Gastroesophageal sphincter (tissue), 4 donors: ENCODE measurements around the gene CSNK1D. TPM values are rescaled to one million over a fixed set of nuclear protein-coding genes. Genes with fewer than 3 reads are reported as not detected.

ENCODE experiments used
- ATAC-seq: fragments of 150-250 bp; one replicate; pipeline ENCODE4 v1.9.1; 2016; ENCODE audit warnings: mild to moderate bottlenecking, moderate library complexity
- H3K27ac ChIP-seq, 4 donors: fragments of 200-600 bp; sonication (generic) in 3 of 4; 1 replicate in 3 of 4; 2 replicates in 1 of 4; pipeline ENCODE4 v1.5.1; 2016 to 2019
- H3K27me3 ChIP-seq: fragments of 200-600 bp; sonication (generic); one replicate; pipeline ENCODE4 v1.5.1; 2019
- H3K36me3 ChIP-seq, 2 donors: fragments of 200-600 bp; sonication (generic); one replicate each; pipeline ENCODE4 v1.5.1; 2019; ENCODE audit warnings: control low read depth in 1 of 2
- H3K4me1 ChIP-seq, 3 donors: fragments of 200-600 bp; sonication (generic); 1 replicate in 2 of 3; 2 replicates in 1 of 3; pipeline ENCODE4 v1.5.1; 2016 to 2019; ENCODE audit warnings: control low read depth in 2 of 3
- H3K4me3 ChIP-seq, 2 donors: fragments of 200-600 bp; sonication (generic); one replicate each; pipeline ENCODE4 v1.5.1; 2019; ENCODE audit warnings: mild to moderate bottlenecking in 1 of 2, moderate library complexity in 1 of 2
- H3K9me3 ChIP-seq, 3 donors: fragments of 200-600 bp; sonication (generic); one replicate each; pipeline ENCODE4 v1.5.1; 2017 to 2019; ENCODE audit warnings: control low read depth in 2 of 3
- EP300 ChIP-seq: sonication (generic); formaldehyde crosslinking; IDR thresholded peaks from one replicate; pipeline ENCODE4 v1.6.1; 2017; ENCODE audit warnings: antibody characterized with exemption, mild to moderate bottlenecking
- POLR2A ChIP-seq, 2 donors: fragments of 450-650 bp; IDR thresholded peaks; one replicate each; pipeline ENCODE4 v1.6.1; 2017; ENCODE audit warnings: antibody characterized with exemption in 2 of 2, mild to moderate bottlenecking in 2 of 2, moderate library complexity in 1 of 2
- POLR2AphosphoS5 ChIP-seq: sonication (generic); formaldehyde crosslinking; IDR thresholded peaks from one replicate; pipeline ENCODE4 v1.6.1; 2017; ENCODE audit warnings: antibody characterized with exemption
- WGBS, 2 donors: methylation state at CpG; one replicate each; pipeline ENCODE4 v1.1.5; 2018; ENCODE audit warnings: low coverage in 1 of 2; 5-methylcytosine and 5-hydroxymethylcytosine counted together
- total RNA-seq, 4 donors: library from RNA; depleted of rRNA; stranded (reverse); fragments of >200 nt; gene quantifications; one replicate each; pipeline ENCODE4 v1.1.0, GENCODE V29; 2016
- TF ChIP-seq, protein P1 (sequence below), 4 experiments: fragments of 200-600 bp in 2 of 4; fragments of 450-650 bp in 2 of 4; sonication (generic) in 1 of 4; IDR thresholded peaks; one replicate each; pipeline ENCODE4 v1.5.1; 2017 to 2019; ENCODE audit warnings: antibody characterized with exemption in 4 of 4, mild to moderate bottlenecking in 2 of 4, moderate library complexity in 2 of 4

Gene CSNK1D
- total RNA-seq, 4 donors from 2014 or later = 23.4 to 92.1 (median 72.4) TPM

DNA sequence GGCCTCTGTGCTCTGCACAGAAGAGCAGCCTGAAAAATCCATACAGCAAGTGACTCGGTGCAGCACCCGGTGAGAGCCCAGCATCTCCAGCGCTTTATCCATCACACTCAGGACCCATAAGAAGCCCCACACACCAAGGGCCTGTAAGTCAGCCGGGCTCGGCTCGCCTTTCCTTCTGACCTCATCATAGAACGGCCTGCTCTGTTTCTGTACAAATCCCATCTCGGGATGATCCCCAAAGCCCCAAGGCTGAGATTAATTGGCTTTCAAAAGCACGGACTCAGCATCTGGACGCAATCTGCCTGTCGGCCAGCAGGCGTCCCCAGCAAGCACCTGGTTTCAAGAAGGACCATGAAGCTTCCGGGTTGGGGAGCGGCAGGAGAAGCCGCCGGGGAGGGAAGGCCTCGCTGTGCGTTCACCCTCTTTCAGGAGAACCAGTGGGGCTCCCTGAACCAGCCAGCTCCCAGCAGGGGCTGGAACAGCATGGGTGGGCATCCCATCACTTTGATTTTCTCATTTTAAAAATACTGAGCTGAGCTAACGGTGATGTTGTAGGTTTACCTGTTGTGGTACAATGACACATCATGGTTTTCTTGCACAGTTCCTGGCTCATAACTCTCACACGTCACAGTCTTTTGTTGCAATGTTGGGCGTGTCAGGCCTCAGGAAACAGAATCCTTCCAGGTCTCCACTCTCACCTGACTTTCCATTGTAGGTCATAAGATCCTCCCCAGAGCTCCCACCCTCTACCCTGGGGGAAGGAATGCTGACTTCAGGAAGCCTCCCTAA is 67.6 kb downstream of the CSNK1D start:
- 0 to 15% methylated on average over 4 of the region's 21 CpGs for WGBS, 2 donors
- Histone ChIP-seq H3K9me3 (no peaks in the 10 kb centered on the region), H3K4me3 (no peak overlapping the region), H3K4me1 (peaks cover 0 to 20% (median 4%) of the 10 kb centered on the region in 3 donors), H3K36me3 (peaks cover 0 to 12% of the 10 kb centered on the region in 2 donors), H3K27ac (peak overlapping the region in 3 of 4 donors; percentile 67 to 74 (median 70)), H3K27me3 (no peaks in the 10 kb centered on the region)
- TF ChIP-seq POLR2A (IDR thresholded peaks at IDR 0.05) = peak; percentile 42 to 57
- peak; percentile 55 for TF ChIP-seq POLR2AphosphoS5
- TF ChIP-seq, protein P1, sequence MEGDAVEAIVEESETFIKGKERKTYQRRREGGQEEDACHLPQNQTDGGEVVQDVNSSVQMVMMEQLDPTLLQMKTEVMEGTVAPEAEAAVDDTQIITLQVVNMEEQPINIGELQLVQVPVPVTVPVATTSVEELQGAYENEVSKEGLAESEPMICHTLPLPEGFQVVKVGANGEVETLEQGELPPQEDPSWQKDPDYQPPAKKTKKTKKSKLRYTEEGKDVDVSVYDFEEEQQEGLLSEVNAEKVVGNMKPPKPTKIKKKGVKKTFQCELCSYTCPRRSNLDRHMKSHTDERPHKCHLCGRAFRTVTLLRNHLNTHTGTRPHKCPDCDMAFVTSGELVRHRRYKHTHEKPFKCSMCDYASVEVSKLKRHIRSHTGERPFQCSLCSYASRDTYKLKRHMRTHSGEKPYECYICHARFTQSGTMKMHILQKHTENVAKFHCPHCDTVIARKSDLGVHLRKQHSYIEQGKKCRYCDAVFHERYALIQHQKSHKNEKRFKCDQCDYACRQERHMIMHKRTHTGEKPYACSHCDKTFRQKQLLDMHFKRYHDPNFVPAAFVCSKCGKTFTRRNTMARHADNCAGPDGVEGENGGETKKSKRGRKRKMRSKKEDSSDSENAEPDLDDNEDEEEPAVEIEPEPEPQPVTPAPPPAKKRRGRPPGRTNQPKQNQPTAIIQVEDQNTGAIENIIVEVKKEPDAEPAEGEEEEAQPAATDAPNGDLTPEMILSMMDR (IDR thresholded peaks at IDR 0.05) = peak in 3 of 4 experiments; percentile 94 to 95 (median 94)
- TF ChIP-seq EP300 = no peak
- peak; percentile 89 for ATAC-seq

GRCh38 chr17:82204831-82205719 is 68.4 kb downstream of the CSNK1D start:
- TF ChIP-seq EP300 = no peak
- TF ChIP-seq POLR2AphosphoS5 = no peak
- no peak for TF ChIP-seq POLR2A (IDR thresholded peaks at IDR 0.05)
- TF ChIP-seq, protein P1 (IDR thresholded peaks at IDR 0.05) = no peak

DNA sequence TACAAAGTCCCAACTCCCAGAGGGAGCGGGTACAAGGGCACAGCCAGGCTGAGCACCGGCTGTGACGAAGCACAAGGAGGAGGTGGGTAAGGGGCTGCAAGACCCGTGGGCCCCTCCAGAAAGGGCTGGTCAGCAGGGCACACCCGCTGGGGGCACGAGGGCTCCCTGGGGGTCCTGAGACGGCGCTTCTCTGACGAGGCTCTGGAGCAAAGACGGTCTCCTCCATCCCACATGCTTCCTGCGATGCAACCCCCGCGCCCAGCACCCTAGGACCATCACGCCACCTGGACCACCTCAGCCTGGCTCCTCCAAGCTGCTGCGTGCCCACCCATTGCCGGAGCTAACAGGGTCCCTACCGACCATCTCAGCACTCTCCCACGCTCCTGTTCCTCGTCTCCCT is 69.6 kb downstream of the CSNK1D start:
- Histone ChIP-seq H3K9me3 (no peaks in the 10 kb centered on the region), H3K4me3 (no peak overlapping the region), H3K4me1 (peaks cover 0 to 20% (median 4%) of the 10 kb centered on the region in 3 donors), H3K36me3 (peaks cover 0 to 32% of the 10 kb centered on the region in 2 donors), H3K27me3 (no peaks in the 10 kb centered on the region), H3K27ac (no peak overlapping the region)
- no peak for TF ChIP-seq EP300
- TF ChIP-seq, protein P1 (IDR thresholded peaks at IDR 0.05) = no peak
- TF ChIP-seq POLR2AphosphoS5 = no peak
- TF ChIP-seq POLR2A (IDR thresholded peaks at IDR 0.05) = no peak
- 100% methylated on average over 3 of the region's 19 CpGs for WGBS, 2 donors
- ATAC-seq = no peak

More at GRCh38 chr17:82204831-82205719, 68.4 kb downstream of the CSNK1D start:
- ATAC-seq = peak; percentile 26
- Histone ChIP-seq H3K4me3 (no peak overlapping the region), H3K27ac (peak overlapping the region in 3 of 4 donors; percentile 67 to 74 (median 70)), H3K9me3 (no peaks in the 10 kb centered on the region), H3K4me1 (peaks cover 0 to 20% (median 4%) of the 10 kb centered on the region in 3 donors), H3K36me3 (peaks cover 0 to 21% of the 10 kb centered on the region in 2 donors), H3K27me3 (no peaks in the 10 kb centered on the region)
- 57 to 60% methylated on average over 9 to 20 of the region's 25 CpGs for WGBS, 2 donors

GRCh38 chr17:82202981-82203380 is 70.5 kb downstream of the CSNK1D start:
- no peaks in the 10 kb centered on the region for H3K9me3 ChIP-seq
- no peaks in the 10 kb centered on the region for H3K27me3 ChIP-seq
- 72 to 81% methylated on average over 5 to 10 of the region's 10 CpGs for WGBS, 2 donors
- peaks cover 0 to 20% (median 4%) of the 10 kb centered on the region in 3 donors for H3K4me1 ChIP-seq
- no peak for TF ChIP-seq POLR2AphosphoS5
- no peak for TF ChIP-seq POLR2A (IDR thresholded peaks at IDR 0.05)
- peaks cover 0 to 37% of the 10 kb centered on the region in 2 donors for H3K36me3 ChIP-seq
- no peak for ATAC-seq
- H3K27ac ChIP-seq = no peak overlapping the region
- no peak overlapping the region for H3K4me3 ChIP-seq

DNA sequence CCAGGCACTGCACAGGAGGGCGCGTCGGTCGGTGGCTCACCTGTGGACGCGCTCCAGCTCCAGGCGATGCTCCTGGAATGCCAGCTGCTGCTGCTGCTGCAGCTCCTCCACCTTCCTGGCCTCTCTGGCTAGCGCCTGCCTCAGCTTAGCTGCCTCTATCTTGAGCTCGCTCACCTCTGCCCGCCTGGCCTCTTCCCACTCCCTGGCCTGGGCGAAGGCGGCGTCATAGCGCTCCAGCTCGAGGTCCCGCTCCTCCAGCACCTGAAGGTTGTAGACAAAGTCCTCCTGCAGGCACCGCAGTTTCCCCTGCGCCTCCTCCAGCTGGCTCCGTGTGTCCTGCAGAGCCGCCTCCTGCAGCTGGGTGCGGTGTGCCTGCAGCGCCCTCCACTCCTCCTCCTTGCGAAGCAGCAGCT is 72.0 kb downstream of the CSNK1D start:
- TF ChIP-seq EP300 = no peak
- no peak for TF ChIP-seq POLR2AphosphoS5
- TF ChIP-seq, protein P1 (IDR thresholded peaks at IDR 0.05) = no peak
- no peak for TF ChIP-seq POLR2A (IDR thresholded peaks at IDR 0.05)
- 96 to 100% methylated on average over 1 to 9 of the region's 23 CpGs for WGBS, 2 donors
- peaks cover 0 to 47% of the 10 kb centered on the region in 2 donors for H3K36me3 ChIP-seq
- H3K4me3 ChIP-seq = no peak overlapping the region
- peaks cover 0 to 20% (median 4%) of the 10 kb centered on the region in 3 donors for H3K4me1 ChIP-seq
- no peaks in the 10 kb centered on the region for H3K27me3 ChIP-seq
- no peak for ATAC-seq
- H3K27ac ChIP-seq = no peak overlapping the region
- H3K9me3 ChIP-seq = no peaks in the 10 kb centered on the region
